ENCODE results near the gene CDHR3.

Gene CDHR3

DNA sequence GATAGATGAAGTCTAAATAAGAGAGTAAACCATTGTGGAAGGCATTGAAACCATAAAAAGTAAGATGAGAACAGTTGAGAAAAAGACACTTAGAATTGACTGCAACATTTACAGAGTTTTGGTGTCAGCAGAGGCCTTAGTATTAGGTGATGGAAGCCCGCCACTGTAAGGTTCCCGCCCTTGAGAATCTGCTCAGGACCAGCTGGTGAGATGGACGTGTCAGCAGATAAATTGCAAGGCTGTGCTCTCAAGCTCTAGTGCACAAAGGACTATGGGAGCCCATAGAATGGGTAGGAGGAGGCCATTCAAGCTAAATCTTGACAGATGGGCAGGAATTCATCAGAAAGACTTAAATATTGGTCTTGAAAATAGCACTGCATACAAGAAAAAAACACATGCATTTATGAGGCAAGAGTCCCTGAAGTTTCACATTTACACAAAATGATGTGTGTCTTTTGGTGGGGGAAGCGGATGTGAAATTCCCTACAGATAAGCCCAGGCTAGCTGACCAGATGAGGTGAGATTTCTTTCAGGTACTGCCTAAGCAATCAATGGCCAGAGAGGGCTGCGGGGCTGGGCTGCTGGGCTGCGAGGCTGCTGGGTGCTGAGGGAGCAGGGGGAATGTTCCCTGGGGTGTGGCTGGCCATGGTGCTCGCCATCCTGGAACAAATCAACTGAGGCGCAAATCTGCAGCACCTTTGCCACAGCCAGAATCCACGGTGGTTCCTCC lies 106.6 kb downstream of the CDHR3 start:
- no peak for DNase-seq

DNA sequence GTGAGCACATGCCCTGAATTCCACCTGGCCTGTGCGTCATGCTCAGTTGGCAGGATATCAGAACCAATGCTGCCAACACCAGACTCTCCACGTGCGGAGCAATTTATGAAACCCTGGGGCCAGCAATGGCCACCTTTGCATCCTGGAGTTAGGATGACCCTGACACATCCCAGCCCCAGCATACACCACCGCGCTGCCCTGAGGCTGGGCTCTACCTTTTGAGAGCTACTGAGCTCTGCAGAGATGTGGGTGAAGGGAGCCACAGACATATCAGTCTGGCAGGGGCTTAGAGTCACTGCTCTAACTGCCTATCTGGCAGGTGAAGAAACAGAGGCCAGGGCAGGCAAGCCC lies 107.1 kb downstream of the CDHR3 start:
- no peak for DNase-seq

DNA sequence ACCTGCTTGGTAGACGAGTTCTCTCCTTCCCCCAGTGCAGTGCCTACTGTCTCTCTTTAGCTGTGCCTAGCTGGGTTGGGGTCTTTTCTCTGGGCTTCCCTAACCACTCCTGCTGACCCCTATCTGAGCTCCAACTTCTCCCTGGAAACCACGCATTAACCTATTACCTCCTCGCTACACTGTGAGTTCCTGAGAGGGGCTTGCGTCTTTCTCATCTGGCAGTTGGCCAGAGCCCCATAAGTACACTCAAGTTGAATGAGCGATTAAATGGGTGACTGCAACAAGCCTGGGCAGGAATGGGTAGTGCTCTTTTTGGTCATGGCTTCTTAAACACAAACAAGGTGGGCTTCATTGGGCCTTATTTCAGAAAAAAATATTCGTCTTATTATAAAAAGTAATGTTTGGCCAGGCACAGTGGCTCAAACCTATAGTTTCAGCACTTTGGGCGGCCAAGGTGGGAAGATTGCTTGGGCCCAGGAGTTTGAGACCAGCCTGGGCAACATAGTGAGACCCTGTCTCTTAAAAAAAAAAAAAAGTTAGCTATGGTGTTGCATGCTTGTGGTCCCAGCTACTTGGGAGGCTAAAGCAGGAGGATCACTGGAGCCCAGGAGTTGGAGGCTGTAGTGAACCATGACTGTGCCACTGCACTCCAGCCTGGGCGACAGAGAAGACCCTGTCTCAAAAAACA lies 107.6 kb downstream of the CDHR3 start:
- DNase-seq = no peak

DNA sequence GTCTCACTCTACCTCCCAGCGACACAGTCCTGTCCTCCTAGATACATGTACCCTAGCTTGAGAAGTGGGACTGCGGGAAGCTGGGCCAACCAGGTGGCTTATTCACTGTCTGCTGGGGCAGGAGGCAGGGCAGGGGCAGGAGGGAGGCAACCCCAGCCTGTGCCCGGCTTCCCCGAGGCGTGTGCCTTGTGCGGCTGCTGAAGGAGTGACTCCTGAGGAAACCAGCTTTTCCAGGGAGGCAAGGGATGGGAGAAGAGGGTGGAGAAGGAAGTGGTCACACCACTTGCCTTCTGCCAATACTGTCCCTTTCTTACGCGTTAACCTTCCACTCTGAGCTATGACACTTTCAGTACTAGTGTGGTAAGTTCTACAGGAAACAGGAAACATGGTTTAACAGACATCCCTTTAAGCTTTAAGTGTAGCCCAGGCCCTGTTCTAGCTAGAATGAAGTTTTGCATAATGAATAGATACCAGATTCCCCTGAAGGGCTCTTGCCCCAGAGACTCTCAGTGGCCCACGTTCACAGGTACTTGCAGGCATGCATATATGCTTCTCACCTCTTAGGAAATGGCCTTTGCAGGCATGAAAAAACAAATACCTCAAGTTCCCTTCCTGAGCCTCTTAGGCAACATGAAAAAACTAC lies 108.4 kb downstream of the CDHR3 start:
- no peak for DNase-seq

DNA sequence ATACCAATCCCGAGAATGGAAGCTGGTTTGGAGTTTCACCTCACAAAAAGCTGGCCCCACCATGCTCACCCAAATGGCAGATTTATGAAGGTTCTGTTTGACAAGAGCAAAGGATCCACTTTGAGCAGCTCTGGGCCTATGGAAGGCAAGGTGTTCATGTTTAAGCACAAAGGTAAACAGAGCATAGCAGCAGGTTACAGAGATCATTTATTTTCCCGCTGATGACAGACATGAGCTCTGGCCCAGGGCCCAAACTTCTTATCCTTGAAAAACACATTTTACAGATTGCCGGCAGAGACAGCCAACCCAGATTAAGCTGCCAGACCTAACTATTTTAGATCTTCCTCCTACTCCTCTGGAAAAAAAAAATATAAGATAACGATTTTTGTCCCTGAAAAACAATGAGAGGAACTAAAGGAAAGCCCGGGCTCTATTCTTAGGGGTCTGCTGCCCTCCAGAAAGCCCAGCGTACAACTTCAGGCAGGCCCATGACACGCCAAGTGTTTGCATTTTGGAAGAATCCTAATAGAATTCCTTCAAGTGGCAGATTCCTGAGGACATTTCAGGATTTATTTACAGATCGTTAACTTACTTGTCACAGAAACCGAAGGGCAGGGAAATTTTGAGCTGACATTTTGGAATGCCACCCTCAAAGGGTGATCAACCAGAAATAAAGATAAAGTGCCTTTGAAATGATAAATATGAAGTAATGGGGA lies 109.1 kb downstream of the CDHR3 start:
- DNase-seq = no peak

DNA sequence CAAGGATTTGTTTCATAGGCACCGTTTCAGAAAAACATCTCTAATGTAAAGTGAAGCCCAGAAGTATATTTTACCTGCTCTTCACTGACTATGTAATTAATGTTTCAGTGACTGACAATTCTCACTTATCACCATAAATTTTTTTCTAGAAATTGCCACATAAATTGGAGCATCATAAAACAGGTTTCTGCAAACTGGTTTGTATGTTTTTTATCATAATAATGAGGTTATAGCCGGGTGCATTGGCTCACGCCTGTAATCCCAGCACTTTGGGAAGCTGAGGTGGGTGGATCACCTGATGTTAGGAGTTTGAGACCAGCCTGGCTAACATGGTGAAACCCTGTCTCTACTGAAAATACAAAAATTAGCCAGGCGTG lies 109.6 kb downstream of the CDHR3 start:
- no peak for DNase-seq

DNA sequence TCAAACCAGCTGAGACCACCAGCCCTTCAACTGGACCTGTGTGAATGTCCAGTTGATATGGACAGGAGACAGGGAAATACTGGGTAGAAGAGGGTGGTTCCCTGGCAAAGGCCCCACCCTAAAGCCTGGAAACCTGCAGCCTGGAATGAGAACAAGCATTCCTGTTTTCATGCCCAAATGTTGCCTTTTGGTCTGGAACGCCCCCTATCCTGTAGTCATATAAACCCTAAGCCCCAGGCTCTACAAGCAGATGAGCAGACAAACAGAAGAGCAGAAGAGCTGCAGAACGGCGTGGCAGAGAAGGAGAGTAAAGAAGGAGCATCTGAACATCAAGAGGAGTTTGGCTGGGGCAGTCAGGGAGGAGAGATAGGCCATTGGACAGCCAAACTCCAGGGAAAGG lies 110.6 kb downstream of the CDHR3 start:
- DNase-seq = no peak

DNA sequence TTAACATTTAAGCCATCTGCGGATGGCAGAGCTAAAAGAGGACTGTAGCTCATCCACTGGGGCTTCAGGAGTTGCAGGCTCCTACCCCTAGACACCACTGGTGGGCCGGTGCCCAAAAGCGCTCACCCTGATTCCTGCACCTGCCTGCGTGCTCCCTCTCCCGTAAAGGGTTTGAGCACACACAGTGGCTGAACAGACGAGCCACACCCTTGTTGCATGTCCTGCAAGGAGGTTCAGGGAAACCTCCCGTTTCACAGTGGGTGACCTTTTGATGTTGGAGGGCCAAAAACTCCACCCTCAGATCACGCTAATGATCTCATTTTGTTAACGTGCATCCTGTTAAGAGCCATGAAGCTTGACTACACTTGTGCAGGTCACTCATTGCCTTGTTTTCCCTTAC lies 111.2 kb downstream of the CDHR3 start:
- DNase-seq = no peak

DNA sequence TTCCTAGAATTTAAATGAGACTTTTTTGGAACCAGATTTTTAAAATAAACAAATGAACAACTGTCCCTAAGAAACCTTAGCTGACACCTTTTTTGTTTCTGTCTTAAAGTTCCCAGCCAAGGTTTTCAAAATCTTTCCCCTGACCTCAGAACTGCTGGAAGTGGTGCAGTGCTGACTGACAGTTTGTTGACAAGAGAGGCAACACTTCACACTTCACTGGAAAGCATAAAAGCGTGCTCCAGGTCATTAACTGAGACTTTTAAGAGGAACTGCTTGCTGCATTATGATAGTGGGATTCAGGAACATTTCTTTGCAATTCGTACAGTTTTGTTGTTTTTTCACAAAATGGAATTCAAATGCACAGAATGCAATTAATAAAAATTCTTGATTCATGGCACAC lies 112.9 kb downstream of the CDHR3 start:
- no peak for DNase-seq

DNA sequence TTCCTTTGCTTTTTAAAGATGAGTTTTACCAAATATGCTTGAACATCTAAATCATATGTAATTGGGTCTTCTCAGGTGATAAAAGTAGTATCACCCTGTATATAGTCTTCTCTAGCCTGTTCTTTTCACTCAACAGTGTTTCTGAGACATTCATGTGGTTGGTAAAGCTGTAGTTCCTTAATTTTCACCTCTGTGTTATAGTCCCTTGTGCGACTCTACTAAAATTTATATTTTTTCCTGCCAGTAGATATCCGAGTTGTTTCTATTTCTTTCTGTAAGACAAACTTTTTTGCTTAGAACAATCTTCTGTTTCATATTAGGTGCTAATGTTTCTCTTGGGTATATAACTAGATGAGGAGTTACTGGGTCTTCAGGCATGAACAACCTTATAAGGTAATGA lies 113.5 kb downstream of the CDHR3 start:
- no peak for DNase-seq

DNA sequence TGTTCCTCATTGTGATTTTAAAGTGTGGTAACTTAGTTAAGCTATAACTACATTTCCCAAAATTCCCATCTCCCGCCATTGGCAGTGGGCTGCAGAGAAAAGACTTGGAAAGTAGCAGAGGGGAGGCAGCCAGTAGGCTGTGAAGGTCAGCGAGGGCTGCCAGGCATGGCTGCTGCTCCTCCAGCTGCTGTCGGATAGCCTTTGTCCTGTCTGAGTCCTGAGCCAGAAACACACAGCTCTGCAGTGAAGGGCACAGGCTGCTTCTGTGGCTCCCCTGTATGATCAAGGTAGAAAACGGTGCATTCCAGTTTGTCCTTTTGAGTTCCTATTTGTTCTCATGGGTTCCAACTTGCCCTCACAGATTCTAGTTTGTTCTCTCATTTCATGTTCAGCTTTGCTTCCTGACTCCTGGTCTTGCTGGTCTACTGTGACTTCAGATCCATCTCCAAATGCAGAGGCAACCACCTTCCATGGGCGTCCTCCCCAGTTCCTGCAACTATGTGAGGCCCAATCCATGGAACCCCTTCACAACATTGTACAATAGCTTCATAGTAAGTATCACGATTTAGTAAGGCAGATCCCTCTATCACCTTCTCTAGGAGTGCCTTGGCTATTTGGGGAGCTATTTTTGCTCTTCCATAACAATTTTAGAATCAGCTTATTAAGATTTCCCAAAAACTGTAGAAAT lies 117.4 kb downstream of the CDHR3 start:
- DNase-seq = no peak

DNA sequence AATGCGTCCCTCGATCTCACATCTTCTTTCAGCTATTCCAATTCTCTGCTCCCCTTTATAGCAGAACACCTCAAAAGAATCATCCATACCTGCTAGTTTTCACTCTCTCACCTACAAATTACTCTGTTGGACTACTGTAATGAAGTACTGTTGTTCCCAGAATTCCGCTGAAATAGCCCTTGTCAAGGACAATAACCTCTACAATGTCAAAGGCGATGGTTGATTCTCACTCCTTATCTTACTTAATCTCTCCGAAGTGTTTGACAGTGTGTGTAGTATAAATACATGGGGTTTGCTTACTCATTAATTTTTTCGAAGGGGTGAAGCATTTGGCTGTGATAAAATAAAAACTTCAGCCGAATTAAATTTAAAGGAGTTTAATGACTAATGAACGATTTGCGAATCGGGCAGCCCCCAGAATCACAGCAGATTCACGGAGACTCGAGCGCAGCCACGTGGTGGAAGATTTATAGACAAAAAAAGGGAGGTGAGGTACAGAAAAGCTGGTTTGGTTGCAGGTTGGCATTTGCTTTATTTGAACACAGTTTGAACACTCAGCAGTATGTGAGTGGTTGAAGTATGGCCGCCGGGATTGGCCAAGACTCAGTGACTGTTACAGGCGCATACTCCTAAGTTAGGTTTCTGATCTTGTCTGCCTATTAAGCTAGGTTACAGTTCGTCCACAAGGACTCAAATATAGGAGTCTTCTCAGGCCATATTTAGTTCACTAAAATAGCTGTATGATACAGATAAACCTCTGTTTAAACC lies 119.2 kb downstream of the CDHR3 start:
- DNase-seq = no peak

Measured in right hindlimb (tissue), 1 donor.